Measurements from ENCODE around the gene SPNS2. TPM values are rescaled to one million over a fixed set of nuclear protein-coding genes. Genes with fewer than 3 reads are reported as not detected.

Gene SPNS2
- total and polyA plus RNA-seq, 2 of the 8 experiments (the other 6 are each of a cell fraction or from before 2014, with no cell fraction given) = 1.2 to 1.5 TPM

DNA sequence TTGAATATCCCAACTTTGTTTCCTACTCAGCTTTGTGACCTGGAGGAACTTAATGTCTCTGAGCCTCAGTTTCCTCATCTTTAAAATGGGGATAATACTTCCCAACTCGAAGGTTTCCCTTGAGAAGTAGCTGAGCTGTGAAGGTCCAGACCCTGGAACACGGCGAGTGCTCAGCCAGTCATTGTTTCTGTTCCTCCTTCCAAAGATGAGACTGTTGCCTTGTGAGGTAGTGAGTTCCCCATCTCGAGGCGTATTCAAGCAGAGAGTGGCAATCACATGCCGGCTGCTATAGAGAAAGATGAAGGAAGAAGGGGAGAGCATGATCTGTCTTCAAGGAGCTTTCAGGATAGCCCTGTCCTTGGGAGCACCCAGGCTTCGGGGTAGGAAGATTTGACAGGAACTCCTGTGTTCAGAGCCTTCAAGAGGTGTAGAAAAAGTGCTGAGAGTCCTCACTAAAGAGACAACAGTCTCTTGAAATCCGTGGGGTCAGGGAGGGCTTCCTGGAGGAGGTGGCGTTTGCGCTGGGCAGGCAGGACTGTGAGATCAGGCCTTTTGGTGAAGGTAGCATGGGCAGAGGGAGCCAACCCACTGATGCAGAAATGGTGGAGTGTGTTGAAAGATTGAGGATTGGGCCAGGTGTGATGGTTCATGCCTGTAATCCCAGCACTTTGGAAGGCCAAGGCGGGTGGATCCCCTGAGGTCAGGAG lies 27.2 kb downstream of the SPNS2 start:
- no peak overlapping the region for H2AK5ac ChIP-seq (ENCODE audit: low read depth, low read length)
- H3K4me2 ChIP-seq (ENCODE audit: insufficient read depth in 1 of 2, low read depth in 2 of 2, low read length in 2 of 2) = no peak overlapping the region
- no peak overlapping the region for H4K91ac ChIP-seq (replicated peaks; ENCODE audit: insufficient read length, low read length)
- no peak overlapping the region for H2BK5ac ChIP-seq (ENCODE audit: low read depth, low read length)
- no peak overlapping the region for H2AFZ ChIP-seq (ENCODE audit: low read length)
- no peak overlapping the region for H3K4ac ChIP-seq (replicated peaks; ENCODE audit: insufficient read length, low read depth, low read length)
- no peaks in the 10 kb centered on the region for H3K79me1 ChIP-seq (ENCODE audit: low read depth, low read length)
- no peak overlapping the region for H2BK12ac ChIP-seq (ENCODE audit: low read depth, low read length)
- no peaks in the 10 kb centered on the region for H3K79me2 ChIP-seq (ENCODE audit: control insufficient read depth in 1 of 2, insufficient read depth in 2 of 2, low read length in 2 of 2)
- H2BK120ac ChIP-seq (replicated peaks; ENCODE audit: low read depth, low read length) = no peak overlapping the region
- H3K56ac ChIP-seq (replicated peaks; ENCODE audit: insufficient read length, low read depth, low read length) = no peak overlapping the region
- H2BK15ac ChIP-seq (ENCODE audit: low read length) = no peak overlapping the region
- H3K4me3 ChIP-seq (ENCODE audit: extremely low read depth in 1 of 4, insufficient read depth in 2 of 4, low read depth in 3 of 4, low read length in 4 of 4) = no peak overlapping the region
- H4K8ac ChIP-seq (ENCODE audit: extremely low read depth, insufficient read depth, low read length) = no peak overlapping the region
- DNase-seq (ENCODE audit: low read depth in 1 of 2, low spot score in 2 of 2) = no peak
- H3K9ac ChIP-seq (replicated peaks in 1 of 4; ENCODE audit: extremely low read depth in 1 of 4, low read depth in 3 of 4, low read length in 3 of 4) = no peak overlapping the region
- H3K23me2 ChIP-seq (ENCODE audit: low read depth, low read length) = no peaks in the 10 kb centered on the region
- H3K27me3 ChIP-seq (replicated peaks in 1 of 4; ENCODE audit: control insufficient read depth in 3 of 4, extremely low read depth in 1 of 4, insufficient read depth in 3 of 4, low read length in 3 of 4) = peaks cover 0 to 21% (median 18%) of the 10 kb centered on the region in 4 experiments; a peak in 6 of 7 replicates
- no peak for FAIRE-seq
- CTCF ChIA-PET (ENCODE audit: partially characterized antibody) = interaction anchor here (0.7 kb wide), 1 partner anchor 9 kb away, joined by 3 read pairs; no protein-coding TSS in a partner anchor
- H3K23ac ChIP-seq (ENCODE audit: insufficient read length) = no peak overlapping the region
- H4K20me1 ChIP-seq (replicated peaks in 1 of 2; ENCODE audit: control insufficient read depth in 1 of 2, insufficient read depth in 2 of 2, low read length in 2 of 2) = peaks cover 0 to 1% of the 10 kb centered on the region in 2 experiments
- POLR2A ChIA-PET (ENCODE audit: partially characterized antibody) = interaction anchor here (0.8 to 37.1 kb wide), 4 partner anchors 21 to 130 kb away, joined by 3 to 546 read pairs (median 3); partner anchors contain the start of genes GGT6 and MYBBP1A
- TF ChIP-seq, protein P1, sequence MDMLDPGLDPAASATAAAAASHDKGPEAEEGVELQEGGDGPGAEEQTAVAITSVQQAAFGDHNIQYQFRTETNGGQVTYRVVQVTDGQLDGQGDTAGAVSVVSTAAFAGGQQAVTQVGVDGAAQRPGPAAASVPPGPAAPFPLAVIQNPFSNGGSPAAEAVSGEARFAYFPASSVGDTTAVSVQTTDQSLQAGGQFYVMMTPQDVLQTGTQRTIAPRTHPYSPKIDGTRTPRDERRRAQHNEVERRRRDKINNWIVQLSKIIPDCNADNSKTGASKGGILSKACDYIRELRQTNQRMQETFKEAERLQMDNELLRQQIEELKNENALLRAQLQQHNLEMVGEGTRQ (IDR thresholded peaks at IDR 0.05; ENCODE audit: low read length) = no peak
- peak; percentile 77; the same call in 1 of the 2 replicates for TF ChIP-seq KDM1A (IDR thresholded peaks at IDR 0.05; ENCODE audit: borderline replicate concordance, low read length)
- TF ChIP-seq POLR2A (IDR thresholded peaks at IDR 0.05; ENCODE audit: control extremely low read depth in 1 of 2, low read depth in 2 of 2, low read length in 2 of 2) = no peak
- H3K14ac ChIP-seq (ENCODE audit: insufficient read length) = no peak overlapping the region
- no peaks in the 10 kb centered on the region for H3K4me1 ChIP-seq (replicated peaks in 1 of 4; ENCODE audit: control insufficient read depth in 3 of 4, insufficient read depth in 4 of 4, low read length in 3 of 4)
- no peaks in the 10 kb centered on the region for H3K9me3 ChIP-seq (ENCODE audit: insufficient read depth in 2 of 2, low read depth in 1 of 2, low read length in 1 of 2)
- no peak overlapping the region for H2BK20ac ChIP-seq (ENCODE audit: low read length)
- 87% methylated on average over 11 of the region's 11 CpGs; no CpG with 5 or more reads in 1 of the 2 experiments for WGBS, 2 experiments (ENCODE audit: extremely low coverage in 1 of 2, insufficient coverage in 1 of 2, insufficient read length in 1 of 2, insufficient replicate concordance in 2 of 2, low coverage in 1 of 2, low lambda C conversion rate in 2 of 2, missing lambda C conversion rate in 1 of 2)
- no peak overlapping the region for H3K27ac ChIP-seq (ENCODE audit: low read depth, low read length)
- no peak overlapping the region for H3K18ac ChIP-seq (ENCODE audit: extremely low read depth, low read length)
- H4K5ac ChIP-seq (ENCODE audit: insufficient read length, low read depth, low read length) = no peak overlapping the region
- H3K36me3 ChIP-seq (ENCODE audit: control insufficient read depth in 2 of 4, insufficient read depth in 4 of 4, low read length in 3 of 4) = no peaks in the 10 kb centered on the region
